HepG2 (cell line): ENCODE measurements around the gene SUDS3. TPM values are rescaled to one million over a fixed set of nuclear protein-coding genes. Genes with fewer than 3 reads are reported as not detected.
A peak's percentile ranks its signal among the peaks of the same experiment; 100 is the strongest.

Experiments used
- ATAC-seq: fragments of 200-7000 bp; cut with Tn5 transposase; 3 replicates; pipeline ENCODE4 v1.9.1; 2020; ENCODE audit warnings: mild to moderate bottlenecking, moderate library complexity
- BruUV-seq: library from RNA; stranded (reverse); fragments of 400-500 nt; replicated peaks from 2 replicates; lab custom pipeline; 2021; lab: Mats Ljungman, UMichigan
- CTCF ChIA-PET: fragments of 300-600 bp; formaldehyde crosslinking; extraction: SDS; loops from one replicate; lab custom pipeline; 2021; ENCODE audit warnings: low total read pairs, inconsistent platforms, low intra/inter-chr PET ratio; lab: Yijun Ruan, JAX
- POLR2A ChIA-PET: fragments of 350-600 bp; sonication (Branson Sonifier 250); formaldehyde crosslinking; loops from one replicate; lab custom pipeline; 2020; ENCODE audit warnings: antibody characterized with exemption, inconsistent platforms; lab: Yijun Ruan, JAX
- DNase-seq: peaks from one replicate; pipeline ENCODE4 v3.0.0-alpha.2; 2015; ENCODE audit warnings: low spot score
- FAIRE-seq: peaks from 3 replicates; lab custom pipeline; 2011; peaks lifted over from hg19 to GRCh38; lab: Jason Lieb, UNC
- H2AFZ ChIP-seq: one replicate; pipeline ENCODE4 v1.6.1; 2011; ENCODE audit warnings: low read length, inconsistent platforms
- H3K27ac ChIP-seq: fragments of 300-600 bp; 3 replicates; pipeline ENCODE4 v1.8.0; 2011; ENCODE audit warnings: mixed run types, mild to moderate bottlenecking, mixed read lengths, low read length, inconsistent platforms; ENCODE audit not compliant: insufficient read depth; ENCODE audit errors: extremely low read length
- H3K27me3 ChIP-seq, 2 experiments: fragments of 200-600 bp in 1 of 2; 2 replicates in 1 of 2; 3 replicates in 1 of 2; pipeline versions ENCODE4 v1.6.0 to v1.8.0; 2011; ENCODE audit warnings: low read length in 2 of 2, mild to moderate bottlenecking in 2 of 2, moderate library complexity in 2 of 2, inconsistent platforms in 1 of 2; ENCODE audit not compliant: insufficient read depth in 2 of 2, control insufficient read depth in 1 of 2
- H3K36me3 ChIP-seq, 2 experiments: fragments of 200-600 bp in 1 of 2; replicated peaks in 1 of 2; 2 replicates in 1 of 2; 3 replicates in 1 of 2; pipeline versions ENCODE4 v1.5.1 to v1.8.0; 2011; ENCODE audit warnings: low read length in 2 of 2, inconsistent platforms in 1 of 2; ENCODE audit not compliant: insufficient read depth in 2 of 2, control insufficient read depth in 1 of 2
- H3K4me1 ChIP-seq: 2 replicates; pipeline ENCODE4 v1.5.1; 2012; ENCODE audit warnings: low read length, inconsistent platforms; ENCODE audit not compliant: insufficient read depth
- H3K4me2 ChIP-seq: 2 replicates; pipeline ENCODE4 v1.6.0; 2011; ENCODE audit warnings: low read depth, low read length, inconsistent platforms
- H3K4me3 ChIP-seq, 3 experiments: fragments of 200-600 bp in 1 of 3; sonication (generic), shearing (Covaris generic) in 1 of 3; replicated peaks in 1 of 3; 2 replicates each; pipeline ENCODE4 v1.5.1; 2011 to 2016; ENCODE audit warnings: low read length in 3 of 3, inconsistent platforms in 2 of 3, low read depth in 2 of 3, mild to moderate bottlenecking in 2 of 3, control low read depth in 1 of 3, mixed read lengths in 1 of 3; ENCODE audit not compliant: insufficient read depth in 1 of 3
- H3K79me2 ChIP-seq: one replicate; pipeline ENCODE4 v1.6.1; 2011; ENCODE audit warnings: low read length, inconsistent platforms; ENCODE audit not compliant: insufficient read depth
- H3K9ac ChIP-seq: 2 replicates; pipeline ENCODE4 v1.6.0; 2011; ENCODE audit warnings: mild to moderate bottlenecking, low read depth, low read length, inconsistent platforms; ENCODE audit not compliant: insufficient read depth
- H3K9me3 ChIP-seq: 2 replicates; pipeline ENCODE4 v1.5.1; 2012; ENCODE audit warnings: mild to moderate bottlenecking, low read length
- H4K20me1 ChIP-seq: 2 replicates; pipeline ENCODE4 v1.6.0; 2011; ENCODE audit warnings: inconsistent platforms, mild to moderate bottlenecking, low read length, moderate library complexity; ENCODE audit not compliant: insufficient read depth
- FOXJ3 ChIP-seq: sonication (generic); formaldehyde crosslinking; IDR thresholded peaks from 2 replicates; pipeline ENCODE4 v1.4.0; 2020; ENCODE audit warnings: missing genetic modification reagents, mild to moderate bottlenecking, borderline replicate concordance
- NCOA2 ChIP-seq: sonication (generic); formaldehyde crosslinking; IDR thresholded peaks from 2 replicates; pipeline ENCODE4 v1.8.0; 2022; ENCODE audit warnings: inconsistent platforms
- NCOA5 ChIP-seq: sonication (generic); formaldehyde crosslinking; IDR thresholded peaks from 2 replicates; pipeline ENCODE4 v1.4.0; 2020; ENCODE audit warnings: missing genetic modification reagents
- PCBP2 ChIP-seq: fragments of 200-400 bp; formaldehyde crosslinking; optimal IDR thresholded peaks from 2 replicates; pipeline ENCODE3; 2018; ENCODE audit warnings: low read length, low read depth; ENCODE audit not compliant: poor library complexity, severe bottlenecking
- RELA ChIP-seq: sonication (generic); formaldehyde crosslinking; IDR thresholded peaks from 2 replicates; pipeline ENCODE4 v1.4.0; 2020; ENCODE audit warnings: missing genetic modification reagents
- REXO4 ChIP-seq: sonication (generic); formaldehyde crosslinking; IDR thresholded peaks from 2 replicates; pipeline ENCODE4 v1.8.0; 2022; ENCODE audit warnings: missing genetic modification reagents, mild to moderate bottlenecking, borderline replicate concordance
- SMAD3 ChIP-seq: sonication (generic); formaldehyde crosslinking; IDR thresholded peaks from 2 replicates; pipeline ENCODE4 v1.4.0; 2020; ENCODE audit warnings: missing genetic modification reagents
- STAG1 ChIP-seq: sonication (generic); formaldehyde crosslinking; IDR thresholded peaks from 2 replicates; pipeline ENCODE4 v1.4.0; 2020; ENCODE audit warnings: missing genetic modification reagents
- ZFX ChIP-seq: sonication (generic); formaldehyde crosslinking; IDR thresholded peaks from 2 replicates; pipeline ENCODE4 v1.4.0; 2020; ENCODE audit warnings: mild to moderate bottlenecking, low read depth, missing genetic modification reagents, moderate library complexity
- ZNF329 ChIP-seq: sonication (generic); formaldehyde crosslinking; IDR thresholded peaks from 2 replicates; pipeline ENCODE4 v1.9.0; 2021; ENCODE audit warnings: low read depth, mild to moderate bottlenecking, missing genetic modification reagents
- ZNF564 ChIP-seq: sonication (generic); formaldehyde crosslinking; IDR thresholded peaks from 2 replicates; pipeline ENCODE4 v1.8.1; 2023; ENCODE audit warnings: mild to moderate bottlenecking, missing genetic modification reagents
- ZNF616 ChIP-seq: sonication (generic); formaldehyde crosslinking; IDR thresholded peaks from 2 replicates; pipeline ENCODE4 v1.5.0; 2020; ENCODE audit warnings: low read depth, mild to moderate bottlenecking, missing genetic modification reagents
- ZSCAN22 ChIP-seq: sonication (generic); formaldehyde crosslinking; IDR thresholded peaks from 2 replicates; pipeline ENCODE4 v1.4.0; 2020; ENCODE audit warnings: mild to moderate bottlenecking, missing genetic modification reagents
- WGBS: methylation state at CpG from one replicate; pipeline ENCODE4 v1.1.6; 2017; ENCODE audit warnings: low lambda C conversion rate; 5-methylcytosine and 5-hydroxymethylcytosine counted together
- in situ Hi-C: cut with HindIII; loops from 2 replicates; pipeline ENCODE4 v1.10.0; 2017; ENCODE audit warnings: low pct_unique_long_range_greater_than_20kb; ENCODE audit not compliant: extremely low pct_ligation_motif_present
- intact Hi-C: fragments of 100-400 bp; cut with micrococcal nuclease; formaldehyde crosslinking; loops from one replicate; pipeline ENCODE4 v1.10.0; 2022; ENCODE audit not compliant: unreplicated experiment
- polyA plus RNA-seq, 8 experiments: library from polyadenylated mRNA; depleted of rRNA in 3 of 8; stranded (reverse) in 7 of 8; unstranded in 1 of 8; fragments of >200 nt; fragmentation: Illumina TruSeq in 4 of 8; extraction: Trizol in 4 of 8; gene quantifications; 2 replicates each; pipeline versions ENCODE4 v1.2.1 to v1.2.3, GENCODE V29; 2011 to 2016; ENCODE audit warnings: low read depth in 4 of 8, missing spikeins in 1 of 8, mixed read lengths in 1 of 8; ENCODE audit not compliant: insufficient read depth in 1 of 8
- total RNA-seq, 5 experiments: library from RNA; depleted of rRNA; stranded (reverse); fragments of >200 nt; fragmentation: Illumina TruSeq; extraction: Trizol; gene quantifications; 2 replicates each; pipeline ENCODE4 v1.2.3, GENCODE V29; 2016; ENCODE audit warnings: low read depth in 1 of 5
- TF ChIP-seq, protein P1 (sequence below): sonication (generic); formaldehyde crosslinking; IDR thresholded peaks from 2 replicates; pipeline ENCODE4 v1.4.0; 2020; ENCODE audit warnings: mild to moderate bottlenecking, missing genetic modification reagents, borderline replicate concordance
- TF ChIP-seq, protein P2 (sequence below): sonication (generic); formaldehyde crosslinking; IDR thresholded peaks from 2 replicates; pipeline ENCODE4 v1.4.0; 2020; ENCODE audit warnings: mild to moderate bottlenecking, missing genetic modification reagents
- TF ChIP-seq, protein P3 (sequence below): sonication (generic); formaldehyde crosslinking; IDR thresholded peaks from 2 replicates; pipeline ENCODE4 v1.8.0; 2022; ENCODE audit warnings: missing genetic modification reagents, mild to moderate bottlenecking, borderline replicate concordance

SUDS3 gene
- total and polyA plus RNA-seq, 2 of the 13 experiments (the other 11 are each of a cell fraction or from before 2014, with no cell fraction given): 20.2 to 33.1 TPM

DNA sequence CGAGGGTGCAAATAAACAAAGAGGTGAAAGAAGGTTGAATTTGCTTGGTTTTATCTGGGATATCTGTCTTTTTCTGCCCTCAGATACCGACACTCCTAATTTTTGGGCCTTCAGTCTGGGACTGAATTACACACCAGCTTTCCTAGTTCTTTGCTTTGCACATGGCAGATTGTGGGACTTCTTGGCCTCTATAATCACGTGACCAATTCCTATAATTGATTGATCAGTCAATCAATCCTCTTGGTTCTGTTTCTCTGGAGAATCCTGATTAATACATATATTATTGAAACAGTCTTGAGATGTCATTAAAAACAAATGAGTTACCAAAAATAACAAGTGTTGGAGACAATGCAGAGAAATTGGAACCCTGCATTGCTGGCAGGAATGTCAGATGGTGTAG lies 62.7 kb downstream of the SUDS3 start (continued):
- no peak for TF ChIP-seq FOXJ3 (CRISPR knock-in tag)

DNA sequence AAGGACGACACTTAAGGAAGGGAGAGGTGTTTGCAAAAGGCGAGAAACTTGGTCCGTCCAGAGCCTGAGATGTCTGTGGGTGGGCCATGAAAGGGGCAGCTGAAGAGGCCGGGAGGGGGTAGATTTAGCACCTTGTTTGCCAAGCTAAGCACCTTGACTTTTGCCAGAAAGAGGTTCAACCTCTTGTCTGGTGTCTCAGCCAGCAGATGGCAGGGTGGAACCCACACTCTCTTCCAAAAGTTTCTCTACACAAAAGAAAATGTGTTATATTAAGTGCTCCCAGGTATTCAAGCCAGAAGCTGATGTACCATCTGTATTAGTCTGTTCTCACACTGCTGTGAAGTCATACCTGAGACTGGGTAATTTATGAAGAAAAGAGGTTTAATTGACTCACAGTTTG lies 69.9 kb downstream of the SUDS3 start:
- Histone ChIP-seq H3K9ac (no peak overlapping the region), H3K4me1 (no peaks in the 10 kb centered on the region), H3K27ac (no peak overlapping the region), H3K4me3 (no peak overlapping the region), H3K79me2 (no peaks in the 10 kb centered on the region), H3K9me3 (no peaks in the 10 kb centered on the region), H4K20me1 (no peaks in the 10 kb centered on the region), H3K36me3 (no peaks in the 10 kb centered on the region), H3K27me3 (no peaks in the 10 kb centered on the region), H2AFZ (no peak overlapping the region), H3K4me2 (no peak overlapping the region)
- BruUV-seq: no TSS peak
- ATAC-seq (no peak), DNase-seq (no peak), FAIRE-seq (no peak)
- TF ChIP-seq ZNF564 (CRISPR knock-in tag) (no peak), STAG1 (CRISPR knock-in tag) (0 out of 2 replicates have a peak, but pooled peaks have one; percentile 18)
- intact Hi-C loops: no loop called here
- WGBS: 0% methylated on average over 4 of the region's 4 CpGs
- CTCF ChIA-PET: no interaction called here
- POLR2A ChIA-PET: no interaction called here
- in situ Hi-C loops: no loop called here

DNA sequence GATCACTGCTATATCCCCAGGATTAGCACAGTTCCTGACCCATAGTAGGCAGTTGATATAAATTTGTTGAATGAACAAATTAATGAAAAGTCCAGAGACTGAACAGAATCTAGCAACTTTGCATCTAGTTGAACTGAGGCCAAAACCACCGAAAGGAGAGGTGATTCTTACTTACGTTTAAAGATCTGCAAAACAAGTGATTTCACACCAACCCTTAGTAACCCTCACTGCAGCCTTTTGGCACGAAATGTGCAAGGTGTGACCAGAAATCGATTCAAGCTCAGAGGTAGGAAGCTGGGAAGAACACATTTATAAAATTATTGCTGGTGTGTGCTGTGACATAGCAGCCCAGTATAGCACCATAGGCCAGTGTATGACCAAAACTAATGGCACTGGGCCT lies 70.8 kb downstream of the SUDS3 start:
- in situ Hi-C loops: no loop called here
- Histone ChIP-seq H3K9me3 (no peaks in the 10 kb centered on the region), H3K79me2 (no peaks in the 10 kb centered on the region), H3K4me3 (no peak overlapping the region), H3K9ac (no peak overlapping the region), H3K4me1 (no peaks in the 10 kb centered on the region), H4K20me1 (no peaks in the 10 kb centered on the region), H2AFZ (no peak overlapping the region), H3K4me2 (no peak overlapping the region), H3K27ac (no peak overlapping the region), H3K27me3 (peaks cover 0 to 4% of the 10 kb centered on the region in 2 experiments; a peak in 1 of 5 replicates), H3K36me3 (no peaks in the 10 kb centered on the region)
- CTCF ChIA-PET: no interaction called here
- no TSS peak for BruUV-seq
- WGBS: 5% methylated on average over 4 of the region's 4 CpGs
- no peak for FAIRE-seq
- POLR2A ChIA-PET: no interaction called here
- intact Hi-C loops: no loop called here
- ATAC-seq: no peak
- DNase-seq: no peak
- TF ChIP-seq ZSCAN22: no peak
- TF ChIP-seq, protein P1, sequence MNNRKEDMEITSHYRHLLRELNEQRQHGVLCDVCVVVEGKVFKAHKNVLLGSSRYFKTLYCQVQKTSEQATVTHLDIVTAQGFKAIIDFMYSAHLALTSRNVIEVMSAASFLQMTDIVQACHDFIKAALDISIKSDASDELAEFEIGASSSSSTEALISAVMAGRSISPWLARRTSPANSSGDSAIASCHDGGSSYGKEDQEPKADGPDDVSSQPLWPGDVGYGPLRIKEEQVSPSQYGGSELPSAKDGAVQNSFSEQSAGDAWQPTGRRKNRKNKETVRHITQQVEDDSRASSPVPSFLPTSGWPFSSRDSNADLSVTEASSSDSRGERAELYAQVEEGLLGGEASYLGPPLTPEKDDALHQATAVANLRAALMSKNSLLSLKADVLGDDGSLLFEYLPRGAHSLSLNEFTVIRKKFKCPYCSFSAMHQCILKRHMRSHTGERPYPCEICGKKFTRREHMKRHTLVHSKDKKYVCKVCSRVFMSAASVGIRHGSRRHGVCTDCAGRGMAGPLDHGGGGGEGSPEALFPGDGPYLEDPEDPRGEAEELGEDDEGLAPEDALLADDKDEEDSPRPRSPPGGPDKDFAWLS: no peak
- no peak for TF ChIP-seq PCBP2
- no peak for TF ChIP-seq ZFX
- TF ChIP-seq, protein P2, sequence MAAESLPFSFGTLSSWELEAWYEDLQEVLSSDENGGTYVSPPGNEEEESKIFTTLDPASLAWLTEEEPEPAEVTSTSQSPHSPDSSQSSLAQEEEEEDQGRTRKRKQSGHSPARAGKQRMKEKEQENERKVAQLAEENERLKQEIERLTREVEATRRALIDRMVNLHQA (CRISPR knock-in tag): no peak
- TF ChIP-seq, protein P3, sequence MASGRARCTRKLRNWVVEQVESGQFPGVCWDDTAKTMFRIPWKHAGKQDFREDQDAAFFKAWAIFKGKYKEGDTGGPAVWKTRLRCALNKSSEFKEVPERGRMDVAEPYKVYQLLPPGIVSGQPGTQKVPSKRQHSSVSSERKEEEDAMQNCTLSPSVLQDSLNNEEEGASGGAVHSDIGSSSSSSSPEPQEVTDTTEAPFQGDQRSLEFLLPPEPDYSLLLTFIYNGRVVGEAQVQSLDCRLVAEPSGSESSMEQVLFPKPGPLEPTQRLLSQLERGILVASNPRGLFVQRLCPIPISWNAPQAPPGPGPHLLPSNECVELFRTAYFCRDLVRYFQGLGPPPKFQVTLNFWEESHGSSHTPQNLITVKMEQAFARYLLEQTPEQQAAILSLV: no peak
- TF ChIP-seq NCOA2: no peak
- TF ChIP-seq RELA (CRISPR knock-in tag): no peak
- no peak for TF ChIP-seq SMAD3 (CRISPR knock-in tag)
- TF ChIP-seq REXO4: no peak
- TF ChIP-seq ZNF616: no peak
- TF ChIP-seq ZNF329 (CRISPR knock-in tag): no peak
- no peak for TF ChIP-seq NCOA5 (CRISPR knock-in tag)
